Activated CD4-positive, alpha-beta T cell treated with anti-CD3 and anti-CD28 coated beads, Interleukin-2, Interleukin-4, amounts not matched to agents 100 ng/mL and 50 ng/mL, durations not matched to agents 16 hours and 8 hours (primary cell): ENCODE results near the gene SCAND1.

Source experiments
- DNase-seq: peaks from one replicate; pipeline ENCODE4 v3.0.0-alpha.2; 2020; ENCODE audit warnings: low spot score

Gene SCAND1

DNA sequence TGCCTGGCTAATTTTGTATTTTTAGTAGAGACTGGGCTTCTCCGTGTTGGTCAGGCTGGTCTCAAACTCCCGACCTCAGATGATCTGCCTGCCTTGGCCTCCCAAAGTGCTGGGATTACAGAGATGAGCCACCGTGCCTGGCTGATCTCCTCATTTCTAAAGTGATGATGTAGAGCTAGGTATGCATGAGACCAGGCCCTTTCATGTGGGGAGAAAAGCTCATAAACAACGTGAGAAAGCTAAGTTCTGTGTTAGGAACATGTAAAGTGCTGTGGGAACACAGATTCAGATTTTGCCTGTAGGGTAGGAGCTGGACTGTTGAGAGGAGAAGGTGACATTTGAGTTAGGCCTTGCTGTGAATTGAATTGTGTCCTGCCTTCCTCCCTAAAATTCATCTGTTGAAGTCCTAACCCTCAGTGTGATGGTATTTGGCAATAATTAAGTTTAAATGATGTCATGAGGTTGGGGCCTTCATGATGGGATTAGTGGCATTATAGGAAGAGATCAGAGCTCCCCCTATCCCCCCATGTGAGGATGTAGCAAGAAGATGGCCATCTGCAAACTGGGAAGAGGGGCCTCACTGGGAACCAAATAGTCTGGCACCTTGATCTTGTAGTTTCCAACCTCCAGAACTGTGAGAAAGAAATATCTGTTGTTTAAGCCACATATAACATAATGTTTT lies 49.2 kb downstream of the SCAND1 start:
- DNase-seq: no peak

DNA sequence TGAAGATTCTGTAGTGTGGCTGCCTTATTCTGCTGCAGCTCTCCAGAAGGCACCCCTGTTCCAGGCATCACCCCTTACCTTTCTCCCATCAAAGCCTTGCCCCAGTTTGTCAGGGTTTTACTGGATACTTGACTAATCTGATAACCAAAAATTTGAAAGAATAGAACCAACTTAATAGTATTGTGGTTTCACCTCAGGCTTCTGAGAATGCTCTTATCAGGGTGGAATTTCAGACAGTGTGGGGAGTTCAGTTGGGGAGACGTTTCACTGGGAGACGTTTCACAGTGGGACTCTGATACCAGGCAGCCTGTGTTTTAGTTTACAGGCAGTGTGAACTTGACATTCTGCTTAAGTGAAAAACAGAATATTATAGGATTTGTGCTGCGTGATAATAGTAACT lies 50.5 kb downstream of the SCAND1 start:
- no peak for DNase-seq
